GM12878 (cell line): ENCODE results near the gene DCAF5. TPM values are rescaled to one million over a fixed set of nuclear protein-coding genes. Genes with fewer than 3 reads are reported as not detected.

ENCODE experiments used
- ATAC-seq: fragments of 200-7000 bp; cut with Tn5 transposase; 3 replicates; pipeline ENCODE4 v1.9.1; 2020; ENCODE audit warnings: mild to moderate bottlenecking, moderate library complexity
- BruUV-seq: library from RNA; stranded (reverse); fragments of 400-500 nt; replicated peaks from 2 replicates; lab custom pipeline; 2021; lab: Mats Ljungman, UMichigan
- CTCF ChIA-PET: fragments of 300-600 bp; sonication (Branson Sonifier 250); formaldehyde crosslinking; extraction: SDS; loops from one replicate; lab custom pipeline; 2021; ENCODE audit warnings: inconsistent platforms; lab: Yijun Ruan, JAX
- POLR2A ChIA-PET: fragments of 350-600 bp; formaldehyde crosslinking; extraction: SDS; loops from one replicate; lab custom pipeline; 2021; ENCODE audit warnings: inconsistent platforms; lab: Charles Lee
- RAD21 ChIA-PET: fragments of 300-600 bp; sonication (Branson Sonifier 250); formaldehyde crosslinking; loops from one replicate; lab custom pipeline; 2023; ENCODE audit warnings: antibody characterized with exemption; ENCODE audit not compliant: unreplicated experiment; lab: Charles Lee
- SMC1A ChIA-PET: fragments of 300-600 bp; sonication (Branson Sonifier 250); formaldehyde crosslinking; loops from one replicate; lab custom pipeline; 2023; ENCODE audit not compliant: unreplicated experiment, uncharacterized antibody; lab: Charles Lee
- DNase-seq: peaks from one replicate; pipeline ENCODE4 v3.0.0-alpha.2; 2011; ENCODE audit warnings: low read depth, low spot score
- FAIRE-seq: peaks from 3 replicates; lab custom pipeline; 2011; peaks lifted over from hg19 to GRCh38; lab: Jason Lieb, UNC
- H2AFZ ChIP-seq: 2 replicates; pipeline ENCODE4 v1.6.0; 2011; ENCODE audit warnings: low read depth, low read length, control low read depth; ENCODE audit not compliant: control insufficient read depth
- H3K27ac ChIP-seq: 2 replicates; pipeline ENCODE4 v1.5.1; 2011; ENCODE audit warnings: control low read depth; ENCODE audit not compliant: control insufficient read depth, insufficient read depth
- H3K27me3 ChIP-seq, 2 experiments: replicated peaks in 1 of 2; 2 replicates each; pipeline versions ENCODE4 v1.6.0 to v1.6.1; 2011; ENCODE audit warnings: low read length in 1 of 2; ENCODE audit not compliant: control insufficient read depth in 2 of 2, insufficient read depth in 2 of 2
- H3K36me3 ChIP-seq, 2 experiments: 2 replicates each; pipeline ENCODE4 v1.5.1; 2011; ENCODE audit warnings: low read length in 1 of 2; ENCODE audit not compliant: control insufficient read depth in 2 of 2, insufficient read depth in 2 of 2
- H3K4me1 ChIP-seq: 2 replicates; pipeline ENCODE4 v1.6.1; 2011; ENCODE audit warnings: mild to moderate bottlenecking, low read length, moderate library complexity, mixed read lengths; ENCODE audit not compliant: control insufficient read depth, insufficient read depth
- H3K4me2 ChIP-seq: 2 replicates; pipeline ENCODE4 v1.6.0; 2011; ENCODE audit warnings: control low read depth; ENCODE audit not compliant: control insufficient read depth, insufficient read depth
- H3K4me3 ChIP-seq: fragments of 200-600 bp; sonication (generic); 2 replicates; pipeline ENCODE4 v1.5.1; 2016
- H3K79me2 ChIP-seq: 2 replicates; pipeline ENCODE4 v1.6.0; 2011; ENCODE audit warnings: low read length; ENCODE audit not compliant: control insufficient read depth, insufficient read depth
- H3K9ac ChIP-seq: 2 replicates; pipeline ENCODE4 v1.8.0; 2011; ENCODE audit warnings: low read length, control low read depth, mixed read lengths; ENCODE audit not compliant: control insufficient read depth, insufficient read depth
- H3K9me3 ChIP-seq: replicated peaks from 3 replicates; pipeline ENCODE4 v1.5.1; 2011; ENCODE audit warnings: mild to moderate bottlenecking, low read length; ENCODE audit not compliant: control insufficient read depth, insufficient read depth
- H4K20me1 ChIP-seq: 2 replicates; pipeline ENCODE4 v1.6.0; 2011; ENCODE audit not compliant: control insufficient read depth, insufficient read depth
- BMI1 ChIP-seq: fragments of 450-650 bp; IDR thresholded peaks from 2 replicates; pipeline ENCODE4 v1.6.1; 2016; ENCODE audit warnings: mild to moderate bottlenecking, moderate library complexity, borderline replicate concordance
- EP300 ChIP-seq, 2 experiments: fragments of 150-350 bp in 1 of 2; IDR thresholded peaks; 2 replicates each; pipeline ENCODE4 v1.6.1; 2011 to 2012; ENCODE audit warnings: low read depth in 2 of 2, low read length in 2 of 2, borderline replicate concordance in 1 of 2, improper control_type of control experiment in 1 of 2, inconsistent platforms in 1 of 2; ENCODE audit not compliant: control insufficient read depth in 1 of 2
- HDAC6 ChIP-seq: fragments of 200-600 bp; sonication (generic); IDR thresholded peaks from one replicate; pipeline ENCODE4 v1.8.0; 2017; ENCODE audit warnings: antibody characterized with exemption; ENCODE audit not compliant: unreplicated experiment
- KDM1A ChIP-seq: fragments of 200-600 bp; sonication (generic); IDR thresholded peaks from 2 replicates; pipeline ENCODE4 v1.6.1; 2016; ENCODE audit warnings: borderline replicate concordance
- SMAD1 ChIP-seq: fragments of 450-650 bp; IDR thresholded peaks from 2 replicates; pipeline ENCODE4 v1.6.1; 2018; ENCODE audit warnings: mild to moderate bottlenecking, low read depth; ENCODE audit not compliant: partially characterized antibody
- SMC3 ChIP-seq: IDR thresholded peaks from 2 replicates; pipeline ENCODE4 v1.6.1; 2011; ENCODE audit warnings: low read length, improper control_type of control experiment, borderline replicate concordance
- SREBF2 ChIP-seq: IDR thresholded peaks from 2 replicates; pipeline ENCODE4 v1.6.1; 2012; ENCODE audit warnings: mild to moderate bottlenecking, low read length
- SRF ChIP-seq, 2 experiments: IDR thresholded peaks; 2 replicates each; pipeline ENCODE4 v1.6.1; 2011; ENCODE audit warnings: low read depth in 2 of 2, low read length in 2 of 2, mild to moderate bottlenecking in 1 of 2, moderate library complexity in 1 of 2
- TCF7 ChIP-seq: IDR thresholded peaks from 2 replicates; pipeline ENCODE4 v1.6.1; 2014; ENCODE audit warnings: antibody characterized with exemption, borderline replicate concordance
- WGBS: methylation state at CpG from one replicate; pipeline ENCODE4 v1.1.6; 2016; ENCODE audit warnings: low lambda C conversion rate; ENCODE audit not compliant: insufficient replicate concordance, insufficient coverage; ENCODE audit errors: missing lambda C conversion rate; 5-methylcytosine and 5-hydroxymethylcytosine counted together
- in situ Hi-C: fragments of 300-500 bp; cut with MboI; formaldehyde crosslinking; loops from 9 replicates; pipeline ENCODE4 v1.14.3; 2018; ENCODE audit warnings: mixed read lengths
- intact Hi-C: fragments of 100-400 bp; cut with micrococcal nuclease; formaldehyde crosslinking; loops from one replicate; pipeline ENCODE4 v1.14.2; 2022; ENCODE audit not compliant: unreplicated experiment
- polyA plus RNA-seq, 11 experiments: library from polyadenylated mRNA; depleted of rRNA in 4 of 11; unstranded in 6 of 11; stranded (reverse) in 5 of 11; fragments of >200 nt; fragmentation: Nextera tagmentation in 4 of 11; fragmentation: Illumina TruSeq in 1 of 11; extraction: Ambion mirVana in 4 of 11; extraction: Trizol in 1 of 11; gene quantifications; 1 replicate in 1 of 11; 2 replicates in 10 of 11; pipeline versions ENCODE4 v1.2.1 to v1.2.3, GENCODE V29; 2011 to 2016; ENCODE audit warnings: inconsistent platforms in 2 of 11, missing spikeins in 2 of 11, low read depth in 1 of 11
- total RNA-seq, 4 experiments: library from RNA; depleted of rRNA in 3 of 4; stranded (reverse); fragments of >200 nt in 3 of 4; fragmentation: Illumina TruSeq in 1 of 4; extraction: Trizol in 1 of 4; gene quantifications; 2 replicates each; pipeline versions ENCODE4 v1.2.1 to v1.2.3, GENCODE V29; 2013 to 2021
- TF ChIP-seq, protein P1 (sequence below): IDR thresholded peaks from 2 replicates; pipeline ENCODE4 v1.6.1; 2012; ENCODE audit warnings: low read depth, low read length, improper control_type of control experiment

The DCAF5 gene
- total and polyA plus RNA-seq, 10 of the 15 experiments (the other 5 are each of a cell fraction or from before 2014, with no cell fraction given): 6.8 to 38.1 (median 19.1) TPM

DNA sequence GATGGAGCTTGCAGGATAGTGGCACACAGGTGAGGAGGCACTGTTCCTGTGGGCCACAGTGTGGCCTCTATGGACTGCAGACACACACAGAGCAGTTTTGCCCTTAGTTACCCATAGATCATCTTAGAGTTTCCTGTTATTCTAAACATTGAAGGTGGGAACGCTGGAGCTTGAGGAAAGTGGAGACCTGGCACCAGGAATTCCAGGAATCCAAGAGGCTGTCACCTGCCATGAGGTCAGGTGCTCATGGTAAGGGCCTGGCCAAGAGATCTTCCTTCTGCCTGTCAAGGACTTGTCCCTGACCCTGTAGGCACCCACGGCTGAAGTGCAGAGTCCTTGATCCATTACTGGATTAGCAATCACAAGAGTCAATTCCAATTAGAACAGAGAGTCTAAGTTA lies 108.6 kb downstream of the DCAF5 start:
- ChIA-PET SMC1A (no interaction called here), POLR2A (no interaction called here), RAD21 (no interaction called here), CTCF (no interaction called here)
- ATAC-seq (no peak), DNase-seq (no peak), FAIRE-seq (no peak)
- no peaks in the 10 kb centered on the region for H3K4me1 ChIP-seq
- no TSS peak for BruUV-seq
- no peak overlapping the region for H3K9ac ChIP-seq
- intact Hi-C loops (no loop called here), in situ Hi-C loops (no loop called here)
- H3K27ac ChIP-seq: no peak overlapping the region
- H2AFZ ChIP-seq: no peak overlapping the region
- no peaks in the 10 kb centered on the region for H3K9me3 ChIP-seq
- peaks cover 1 to 7% of the 10 kb centered on the region in 2 experiments; a peak in 3 of 4 replicates for H3K27me3 ChIP-seq
- H3K79me2 ChIP-seq: no peaks in the 10 kb centered on the region
- 54% methylated on average over 2 of the region's 2 CpGs for WGBS
- TF ChIP-seq SREBF2: no peak
- no peak for TF ChIP-seq EP300 (IDR thresholded peaks at IDR 0.05; ENCODE audit: borderline replicate concordance in 1 of 2, control insufficient read depth in 1 of 2, low read depth in 2 of 2, low read length in 2 of 2)
- TF ChIP-seq, protein P1, sequence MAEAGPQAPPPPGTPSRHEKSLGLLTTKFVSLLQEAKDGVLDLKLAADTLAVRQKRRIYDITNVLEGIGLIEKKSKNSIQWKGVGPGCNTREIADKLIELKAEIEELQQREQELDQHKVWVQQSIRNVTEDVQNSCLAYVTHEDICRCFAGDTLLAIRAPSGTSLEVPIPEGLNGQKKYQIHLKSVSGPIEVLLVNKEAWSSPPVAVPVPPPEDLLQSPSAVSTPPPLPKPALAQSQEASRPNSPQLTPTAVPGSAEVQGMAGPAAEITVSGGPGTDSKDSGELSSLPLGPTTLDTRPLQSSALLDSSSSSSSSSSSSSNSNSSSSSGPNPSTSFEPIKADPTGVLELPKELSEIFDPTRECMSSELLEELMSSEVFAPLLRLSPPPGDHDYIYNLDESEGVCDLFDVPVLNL: no peak
- H4K20me1 ChIP-seq: no peaks in the 10 kb centered on the region
- H3K36me3 ChIP-seq: no peaks in the 10 kb centered on the region
- H3K4me2 ChIP-seq: no peak overlapping the region
- H3K4me3 ChIP-seq: no peak overlapping the region

DNA sequence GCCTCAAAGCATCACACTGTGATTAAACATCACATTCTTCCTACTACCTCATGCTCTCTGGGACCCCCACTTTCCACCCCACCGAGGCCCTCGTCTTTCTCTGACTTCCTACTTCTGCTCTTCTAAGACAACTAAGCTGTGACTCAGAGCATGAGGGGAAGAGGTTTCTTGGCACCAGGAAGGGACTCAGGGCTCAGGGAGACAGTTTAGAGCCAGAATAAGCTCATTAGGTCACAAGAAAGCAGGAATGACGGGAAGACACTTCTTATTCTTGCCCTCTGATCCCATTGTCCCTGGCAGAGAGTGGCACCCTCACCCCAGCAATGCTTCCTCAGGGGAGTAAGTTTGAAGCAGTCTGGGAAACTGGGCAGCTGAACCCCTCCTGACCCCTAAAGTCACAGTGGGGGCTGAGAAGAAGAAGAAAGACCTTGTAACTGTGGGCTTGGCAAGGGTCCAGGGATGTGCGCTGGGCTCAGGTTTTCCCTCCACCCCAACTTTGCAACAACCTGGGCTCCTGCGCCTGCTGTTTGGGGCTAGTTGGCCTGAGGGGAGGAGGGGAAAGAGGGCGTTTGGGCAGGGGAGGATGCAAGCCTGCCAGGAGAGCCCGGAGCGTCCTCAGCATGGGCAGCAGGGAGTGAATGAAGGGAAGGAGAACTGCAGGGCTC lies 109.2 kb downstream of the DCAF5 start:
- SMC1A ChIA-PET: no interaction called here
- no TSS peak for BruUV-seq
- no peak for FAIRE-seq
- WGBS: 45% methylated on average over 8 of the region's 8 CpGs
- H3K27me3 ChIP-seq: peaks cover 1 to 7% of the 10 kb centered on the region in 2 experiments; a peak in 3 of 4 replicates
- no peaks in the 10 kb centered on the region for H3K9me3 ChIP-seq
- no peak overlapping the region for H3K4me3 ChIP-seq
- in situ Hi-C loops (no loop called here), intact Hi-C loops (no loop called here)
- no peak for DNase-seq
- CTCF ChIA-PET: no interaction called here
- POLR2A ChIA-PET: no interaction called here
- RAD21 ChIA-PET: no interaction called here
- no peaks in the 10 kb centered on the region for H3K79me2 ChIP-seq
- H3K4me2 ChIP-seq: no peak overlapping the region
- no peak overlapping the region for H3K27ac ChIP-seq
- no peaks in the 10 kb centered on the region for H3K36me3 ChIP-seq
- H2AFZ ChIP-seq: no peak overlapping the region
- TF ChIP-seq SMAD1 (no peak), BMI1 (no peak), HDAC6 (no peak), SMC3 (no peak), TCF7 (no peak), KDM1A (no peak), SRF (IDR thresholded peaks at IDR 0.05; ENCODE audit: low read depth in 2 of 2, low read length in 2 of 2) (no peak)
- no peak for ATAC-seq
- H4K20me1 ChIP-seq: no peaks in the 10 kb centered on the region
- H3K4me1 ChIP-seq: no peaks in the 10 kb centered on the region
- H3K9ac ChIP-seq: no peak overlapping the region
